CD4-positive, alpha-beta T cell (primary cell): Measurements from ENCODE around the gene ELMO1. TPM values are rescaled to one million over a fixed set of nuclear protein-coding genes. Genes with fewer than 3 reads are reported as not detected.

Source experiments
- ATAC-seq: fragments of 200-7000 bp; cut with Tn5 transposase; one replicate; pipeline ENCODE4 v1.10.0; 2022; ENCODE audit warnings: mild to moderate bottlenecking; ENCODE audit not compliant: poor library complexity
- CTCF ChIA-PET: fragments of 350-600 bp; sonication (Branson Sonifier 250); formaldehyde crosslinking; loops from one replicate; lab custom pipeline; 2021; ENCODE audit warnings: antibody characterized with exemption, inconsistent platforms; lab: Charles Lee
- POLR2A ChIA-PET: fragments of 350-600 bp; sonication (Branson Sonifier 250); formaldehyde crosslinking; loops from one replicate; lab custom pipeline; 2021; ENCODE audit warnings: antibody characterized with exemption, inconsistent platforms; lab: Charles Lee
- DNase-seq, 14 experiments: peaks; one replicate each; pipeline ENCODE4 v3.0.0-alpha.2; 2013 to 2020; ENCODE audit warnings: mixed read lengths in 2 of 14
- H3K27ac ChIP-seq, 2 donors: one replicate each; pipeline versions ENCODE4 v1.5.1 to v1.7.0; 2013; ENCODE audit warnings: low read length in 2 of 2, low read depth in 1 of 2, mild to moderate bottlenecking in 1 of 2
- H3K27me3 ChIP-seq, 2 experiments: 1 replicate in 1 of 2; 2 replicates in 1 of 2; pipeline versions ENCODE4 v1.6.1 to v1.7.0; 2013; ENCODE audit warnings: low read length in 2 of 2, control low read depth in 1 of 2, mild to moderate bottlenecking in 1 of 2, moderate library complexity in 1 of 2; ENCODE audit not compliant: insufficient read depth in 2 of 2, control insufficient read depth in 1 of 2
- H3K36me3 ChIP-seq: one replicate; pipeline ENCODE4 v1.6.1; 2013; ENCODE audit warnings: low read length, control low read depth; ENCODE audit not compliant: insufficient read depth
- H3K4me1 ChIP-seq: one replicate; pipeline ENCODE4 v1.6.1; 2013; ENCODE audit warnings: low read length, control low read depth; ENCODE audit not compliant: insufficient read depth
- H3K4me3 ChIP-seq: one replicate; pipeline ENCODE4 v1.5.1; 2013; ENCODE audit warnings: mild to moderate bottlenecking, low read length, moderate library complexity
- H3K9me3 ChIP-seq, 2 experiments: 1 replicate in 1 of 2; 2 replicates in 1 of 2; pipeline versions ENCODE4 v1.6.1 to v1.7.0; 2013; ENCODE audit warnings: low read length in 2 of 2, mild to moderate bottlenecking in 2 of 2, control low read depth in 1 of 2, moderate library complexity in 1 of 2; ENCODE audit not compliant: control insufficient read depth in 1 of 2, insufficient read depth in 1 of 2
- H3K27ac Mint-ChIP-seq: one replicate; pipeline ENCODE4 v1.8.0; 2020; ENCODE audit warnings: mixed read lengths
- H3K27me3 Mint-ChIP-seq: one replicate; pipeline ENCODE4 v1.8.0; 2021; ENCODE audit warnings: mixed read lengths
- H3K36me3 Mint-ChIP-seq: one replicate; pipeline ENCODE4 v1.8.0; 2021; ENCODE audit warnings: low read depth, mixed read lengths
- H3K4me1 Mint-ChIP-seq: one replicate; pipeline ENCODE4 v1.8.0; 2021; ENCODE audit warnings: low read depth, mixed read lengths
- H3K4me3 Mint-ChIP-seq: one replicate; pipeline ENCODE4 v1.8.0; 2020; ENCODE audit warnings: mild to moderate bottlenecking, mixed read lengths
- H3K9me3 Mint-ChIP-seq: one replicate; pipeline ENCODE4 v1.8.0; 2020; ENCODE audit warnings: mixed read lengths
- intact Hi-C, 2 experiments: fragments of 100-400 bp; cut with DNase I in 1 of 2; cut with micrococcal nuclease in 1 of 2; formaldehyde crosslinking; loops; one replicate each; pipeline versions ENCODE4 v1.15.1 to v1.9.0; 2023 to 2025; cut with DNase I, micrococcal nuclease
- total RNA-seq, 174 experiments: library from RNA in 2 of 174; stranded (reverse) in 2 of 174; gene quantifications; one replicate each; pipeline ENCODE4 v1.2.3 and lab custom pipeline; 2021 to 2026
- TF ChIP-seq, protein P1 (sequence below): fragments of 200-600 bp; IDR thresholded peaks from one replicate; pipeline ENCODE4 v1.8.0; 2022; ENCODE audit warnings: antibody characterized with exemption, mild to moderate bottlenecking

The ELMO1 gene
- total RNA-seq, 2 experiments from 2014 or later: 117 to 120 TPM

- H3K4me1 Mint-ChIP-seq: peaks cover 27% of the 10 kb centered on the region
- Histone ChIP-seq H3K27ac (no peak overlapping the region), H3K9me3 (no peaks in the 10 kb centered on the region), H3K36me3 (no peaks in the 10 kb centered on the region), H3K27me3 (no peaks in the 10 kb centered on the region), H3K4me3 (no peak overlapping the region), H3K4me1 (no peaks in the 10 kb centered on the region)
- ChIA-PET CTCF (no interaction called here), POLR2A (no interaction called here)
- DNase-seq (no peak), ATAC-seq (no peak)
- H3K9me3 Mint-ChIP-seq: no peaks in the 10 kb centered on the region
- TF ChIP-seq, protein P1, sequence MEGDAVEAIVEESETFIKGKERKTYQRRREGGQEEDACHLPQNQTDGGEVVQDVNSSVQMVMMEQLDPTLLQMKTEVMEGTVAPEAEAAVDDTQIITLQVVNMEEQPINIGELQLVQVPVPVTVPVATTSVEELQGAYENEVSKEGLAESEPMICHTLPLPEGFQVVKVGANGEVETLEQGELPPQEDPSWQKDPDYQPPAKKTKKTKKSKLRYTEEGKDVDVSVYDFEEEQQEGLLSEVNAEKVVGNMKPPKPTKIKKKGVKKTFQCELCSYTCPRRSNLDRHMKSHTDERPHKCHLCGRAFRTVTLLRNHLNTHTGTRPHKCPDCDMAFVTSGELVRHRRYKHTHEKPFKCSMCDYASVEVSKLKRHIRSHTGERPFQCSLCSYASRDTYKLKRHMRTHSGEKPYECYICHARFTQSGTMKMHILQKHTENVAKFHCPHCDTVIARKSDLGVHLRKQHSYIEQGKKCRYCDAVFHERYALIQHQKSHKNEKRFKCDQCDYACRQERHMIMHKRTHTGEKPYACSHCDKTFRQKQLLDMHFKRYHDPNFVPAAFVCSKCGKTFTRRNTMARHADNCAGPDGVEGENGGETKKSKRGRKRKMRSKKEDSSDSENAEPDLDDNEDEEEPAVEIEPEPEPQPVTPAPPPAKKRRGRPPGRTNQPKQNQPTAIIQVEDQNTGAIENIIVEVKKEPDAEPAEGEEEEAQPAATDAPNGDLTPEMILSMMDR: no peak
- H3K27ac Mint-ChIP-seq: no peak overlapping the region
- H3K27me3 Mint-ChIP-seq: no peaks in the 10 kb centered on the region
- intact Hi-C loops: no loop called here
- no peak overlapping the region for H3K4me3 Mint-ChIP-seq
- peaks cover 60% of the 10 kb centered on the region for H3K36me3 Mint-ChIP-seq
These were observed 386.2 kb downstream of the ELMO1 start for GRCh38 chr7:37062560-37062859.

GRCh38 chr7:37061849-37062559 is 386.7 kb downstream of the ELMO1 start:
- Histone ChIP-seq H3K9me3 (no peaks in the 10 kb centered on the region), H3K27me3 (no peaks in the 10 kb centered on the region), H3K27ac (no peak overlapping the region), H3K4me3 (no peak overlapping the region), H3K36me3 (no peaks in the 10 kb centered on the region), H3K4me1 (no peaks in the 10 kb centered on the region)
- POLR2A ChIA-PET: no interaction called here
- Mint-ChIP-seq H3K9me3 (no peaks in the 10 kb centered on the region), H3K4me1 (peaks cover 31% of the 10 kb centered on the region), H3K27me3 (no peaks in the 10 kb centered on the region), H3K36me3 (peaks cover 65% of the 10 kb centered on the region), H3K4me3 (no peak overlapping the region), H3K27ac (no peak overlapping the region)
- ATAC-seq: no peak
- intact Hi-C loops: no loop called here
- TF ChIP-seq, protein P1: no peak
- CTCF ChIA-PET: no interaction called here
- no peak for DNase-seq

- Histone ChIP-seq H3K27ac (no peak overlapping the region), H3K27me3 (no peaks in the 10 kb centered on the region), H3K9me3 (no peaks in the 10 kb centered on the region), H3K36me3 (no peaks in the 10 kb centered on the region), H3K4me3 (no peak overlapping the region), H3K4me1 (no peaks in the 10 kb centered on the region)
- Mint-ChIP-seq H3K9me3 (no peaks in the 10 kb centered on the region), H3K4me1 (peaks cover 12% of the 10 kb centered on the region), H3K27me3 (no peaks in the 10 kb centered on the region), H3K36me3 (peaks cover 70% of the 10 kb centered on the region), H3K4me3 (no peak overlapping the region), H3K27ac (no peak overlapping the region)
- intact Hi-C loops: no loop called here
- ChIA-PET POLR2A (no interaction called here), CTCF (interaction anchor here (0.5 kb wide), 1 partner anchor 590 kb away, joined by 4 read pairs; no protein-coding TSS in a partner anchor)
- no peak for DNase-seq
- TF ChIP-seq, protein P1: no peak
- no peak for ATAC-seq
These were observed 392.3 kb downstream of the ELMO1 start for GRCh38 chr7:37056234-37056912.
